Pancreas (tissue), 10 donors: ENCODE data around the gene HLA-DMB. TPM values are rescaled to one million over a fixed set of nuclear protein-coding genes. Genes with fewer than 3 reads are reported as not detected.

Experiments used
- ATAC-seq, 4 donors: fragments of 200-7000 bp; cut with Tn5 transposase; one replicate each; pipeline versions ENCODE4 v1.8.0 to v1.9.1; 2020; ENCODE audit warnings: mild to moderate bottlenecking in 4 of 4, moderate library complexity in 4 of 4
- DNase-seq, 6 donors: peaks; one replicate each; pipeline ENCODE4 v3.0.0-alpha.2; 2020
- FAIRE-seq: peaks from 2 replicates; lab custom pipeline; 2012; peaks lifted over from hg19 to GRCh38; lab: Jason Lieb, UNC
- H3K27ac ChIP-seq, 4 donors: fragments of 200-600 bp; sonication (generic); 1 replicate in 3 of 4; 2 replicates in 1 of 4; pipeline versions ENCODE4 v1.5.0 to v1.8.0; 2020
- H3K27me3 ChIP-seq, 4 donors: fragments of 200-600 bp; one replicate each; pipeline ENCODE4 v1.8.0; 2021
- H3K36me3 ChIP-seq, 3 donors: fragments of 200-600 bp; sonication (generic) in 1 of 3; one replicate each; pipeline versions ENCODE4 v1.5.0 to v1.8.0; 2020 to 2021
- H3K4me1 ChIP-seq, 3 donors: fragments of 200-600 bp; one replicate each; pipeline ENCODE4 v1.8.0; 2021
- H3K4me3 ChIP-seq, 4 donors: fragments of 200-600 bp; sonication (generic) in 2 of 4; one replicate each; pipeline versions ENCODE4 v1.5.0 to v1.8.0; 2020 to 2021
- H3K9me3 ChIP-seq, 4 donors: fragments of 200-600 bp; one replicate each; pipeline ENCODE4 v1.8.0; 2021
- WGBS, 2 donors: extraction: QIAGEN DNeasy Blood & Tissue Kit; methylation state at CpG; one replicate each; pipeline ENCODE4 v1.1.7; 2013; 5-methylcytosine and 5-hydroxymethylcytosine counted together
- intact Hi-C, 3 donors: fragments of 100-400 bp; cut with DNase I; formaldehyde crosslinking; loops; one replicate each; pipeline versions ENCODE4 v1.11.1 to v1.14.2; 2022
- polyA plus RNA-seq, 2 donors: library from polyadenylated mRNA; stranded (reverse); fragments of 200-250 nt; gene quantifications; one replicate each; pipeline ENCODE4 v1.2.3, GENCODE V29; 2013
- total RNA-seq, 6 donors: library from RNA; stranded (reverse); fragmentation: NEBNext Ultra II Directional in 4 of 6; extraction: Animal tissue kit (Norgen Biotek cat#: 25700) in 4 of 6; gene quantifications; one replicate each; pipeline versions ENCODE4 v1.2.1 to v1.2.4, GENCODE V29; 2021 to 2023
- TF ChIP-seq, protein P1 (sequence below), 4 donors: fragments of 200-600 bp; sonication (generic) in 3 of 4; IDR thresholded peaks; one replicate each; pipeline versions ENCODE4 v1.5.0 to v1.8.0; 2021; ENCODE audit warnings: antibody characterized with exemption in 4 of 4
- donor health status: healthy with polysubstance abuse.
- donor health status: DM: no; HTN: no; CAD: no; lungs with moderate emphysema.
- donor health status: DM: no; HTN: no; CAD: no.
- donor health status: control.
- donor health status: control.
- donor health status: Bipolar disorder and iron deficiency.
- donor health status: DM: yes; HTN: yes; CAD: no.
- donor health status: DM: no; HTN: no; CAD: no.
- donor health status: DM: no; HTN: no; CAD: no.
- donor health status: DM: yes; HTN: yes; CAD: no.

The HLA-DMB gene
- total and polyA plus RNA-seq, 8 donors: 1.9 to 42.6 (median 4.3) TPM

DNA sequence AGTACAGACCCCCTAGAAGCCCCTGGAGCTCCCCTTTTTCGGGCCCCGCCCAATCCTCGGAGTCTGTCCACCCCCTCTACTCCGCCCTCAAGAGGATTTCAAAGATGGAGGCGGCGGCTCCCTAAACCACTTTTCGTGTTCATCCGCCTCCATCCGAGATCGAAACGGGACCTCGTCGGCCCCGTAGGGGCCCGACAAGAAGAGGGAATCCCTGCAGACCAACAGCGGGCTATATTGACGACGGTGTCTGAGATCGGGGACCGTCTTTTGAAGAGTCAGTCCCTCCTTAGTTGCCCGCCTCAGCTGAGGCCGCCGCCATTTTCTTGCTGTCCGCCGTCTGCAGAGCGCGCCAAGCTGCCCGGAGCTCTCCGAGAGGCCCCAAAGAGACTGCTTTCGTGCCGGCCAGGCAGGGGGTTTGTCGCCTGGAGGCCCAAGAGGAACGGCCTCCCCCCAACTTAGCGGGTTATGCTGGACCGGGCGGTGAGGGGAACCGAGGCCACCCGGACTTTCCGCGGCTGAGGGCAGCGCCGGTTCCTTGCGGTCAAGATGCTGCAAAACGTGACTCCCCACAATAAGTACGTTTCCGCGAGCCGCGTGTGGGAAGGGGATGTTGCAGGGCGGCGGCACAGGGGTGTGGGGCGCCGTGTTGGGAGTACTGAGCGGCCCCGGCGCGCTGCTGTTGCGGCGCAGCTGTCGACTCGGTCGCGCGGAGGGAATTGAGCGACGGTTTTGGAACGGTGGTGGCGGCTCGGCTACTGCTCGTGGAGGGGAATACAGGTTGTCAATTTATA lies 31.7 kb upstream of the HLA-DMB start:
- Histone ChIP-seq H3K4me1 (peaks cover 7 to 24% (median 11%) of the 10 kb centered on the region in 3 donors), H3K27me3 (no peaks in the 10 kb centered on the region), H3K36me3 (peaks cover 17 to 39% (median 22%) of the 10 kb centered on the region in 3 donors), H3K4me3 (peak overlapping the region; percentile 87 to 98 (median 95)), H3K9me3 (no peaks in the 10 kb centered on the region), H3K27ac (peak overlapping the region; percentile 25 to 99 (median 64))
- intact Hi-C loops: no loop called here
- FAIRE-seq: no peak
- WGBS, 2 donors: 0% methylated on average over 70 of the region's 70 CpGs
- TF ChIP-seq, protein P1, sequence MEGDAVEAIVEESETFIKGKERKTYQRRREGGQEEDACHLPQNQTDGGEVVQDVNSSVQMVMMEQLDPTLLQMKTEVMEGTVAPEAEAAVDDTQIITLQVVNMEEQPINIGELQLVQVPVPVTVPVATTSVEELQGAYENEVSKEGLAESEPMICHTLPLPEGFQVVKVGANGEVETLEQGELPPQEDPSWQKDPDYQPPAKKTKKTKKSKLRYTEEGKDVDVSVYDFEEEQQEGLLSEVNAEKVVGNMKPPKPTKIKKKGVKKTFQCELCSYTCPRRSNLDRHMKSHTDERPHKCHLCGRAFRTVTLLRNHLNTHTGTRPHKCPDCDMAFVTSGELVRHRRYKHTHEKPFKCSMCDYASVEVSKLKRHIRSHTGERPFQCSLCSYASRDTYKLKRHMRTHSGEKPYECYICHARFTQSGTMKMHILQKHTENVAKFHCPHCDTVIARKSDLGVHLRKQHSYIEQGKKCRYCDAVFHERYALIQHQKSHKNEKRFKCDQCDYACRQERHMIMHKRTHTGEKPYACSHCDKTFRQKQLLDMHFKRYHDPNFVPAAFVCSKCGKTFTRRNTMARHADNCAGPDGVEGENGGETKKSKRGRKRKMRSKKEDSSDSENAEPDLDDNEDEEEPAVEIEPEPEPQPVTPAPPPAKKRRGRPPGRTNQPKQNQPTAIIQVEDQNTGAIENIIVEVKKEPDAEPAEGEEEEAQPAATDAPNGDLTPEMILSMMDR (IDR thresholded peaks at IDR 0.05): no peak
- ATAC-seq: peak; percentile 0 to 4 (median 0)
- DNase-seq: peak in 3 of 6 donors; percentile 71 to 88 (median 73)

DNA sequence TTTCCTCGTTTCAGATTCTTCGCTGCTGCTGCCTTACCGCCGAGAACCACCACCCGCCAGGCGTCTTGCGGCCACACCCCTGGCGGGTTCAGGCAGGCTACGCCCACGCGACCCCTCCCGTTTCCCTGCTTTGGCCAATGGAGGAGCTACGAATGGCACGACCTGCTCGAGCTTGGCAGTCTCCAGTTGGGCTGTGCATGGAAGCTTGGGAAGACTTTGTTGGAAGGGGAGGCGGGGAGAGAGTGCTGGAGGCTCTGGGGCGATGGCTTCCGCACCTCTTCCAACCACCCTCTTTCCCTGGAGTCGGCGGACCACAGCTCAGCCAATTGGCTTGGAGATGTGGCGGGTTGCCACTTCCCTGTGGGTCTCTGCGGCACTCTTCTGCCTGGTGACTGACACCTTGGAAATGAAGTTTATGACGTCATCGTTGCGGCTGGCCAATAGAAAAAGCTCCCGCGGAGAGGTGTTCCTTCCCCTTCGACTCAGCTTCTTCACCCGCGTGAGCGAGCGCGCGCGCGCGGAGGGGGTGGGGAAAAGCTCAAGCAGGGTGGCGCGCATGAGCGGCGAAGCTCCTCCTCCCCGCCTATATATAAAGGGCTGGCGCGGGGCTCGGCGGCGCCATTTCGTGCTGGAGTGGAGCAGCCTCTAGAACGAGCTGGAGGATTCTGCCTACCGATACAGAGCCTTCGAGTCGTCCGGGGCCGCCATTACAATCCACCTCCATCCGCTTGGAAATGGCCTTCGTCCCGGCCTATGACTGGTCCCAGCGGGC lies 30.9 kb upstream of the HLA-DMB start:
- peaks cover 13 to 31% (median 15%) of the 10 kb centered on the region in 3 donors for H3K36me3 ChIP-seq
- 0 to 1% methylated on average over 58 of the region's 58 CpGs for WGBS, 2 donors
- TF ChIP-seq, protein P1 (IDR thresholded peaks at IDR 0.05): no peak
- FAIRE-seq (peak; percentile 81), DNase-seq (peak; percentile 99 to 100 (median 100)), ATAC-seq (peak; percentile 46 to 60 (median 56))
- H3K4me1 ChIP-seq: peaks cover 10 to 22% (median 10%) of the 10 kb centered on the region in 3 donors
- H3K27ac ChIP-seq: peak overlapping the region; percentile 97 to 99 (median 99)
- H3K4me3 ChIP-seq: peak overlapping the region; percentile 95 to 98 (median 95)
- no peaks in the 10 kb centered on the region for H3K27me3 ChIP-seq
- intact Hi-C loops: no loop called here
- no peaks in the 10 kb centered on the region for H3K9me3 ChIP-seq

GRCh38 chr6:32971242-32971580 lies 30.4 kb upstream of the HLA-DMB start:
- no peaks in the 10 kb centered on the region for H3K9me3 ChIP-seq
- WGBS, 2 donors: 0% methylated on average over 15 of the region's 15 CpGs
- ATAC-seq (no peak), FAIRE-seq (no peak), DNase-seq (no peak)
- H3K27ac ChIP-seq: peak overlapping the region; percentile 97 to 99 (median 99)
- no peaks in the 10 kb centered on the region for H3K27me3 ChIP-seq
- intact Hi-C loops: no loop called here
- H3K4me1 ChIP-seq: peaks cover 10 to 22% (median 12%) of the 10 kb centered on the region in 3 donors
- peaks cover 8 to 26% (median 9%) of the 10 kb centered on the region in 3 donors for H3K36me3 ChIP-seq
- peak overlapping the region; percentile 60 to 98 (median 86) for H3K4me3 ChIP-seq
- TF ChIP-seq, protein P1 (IDR thresholded peaks at IDR 0.05): no peak

- peaks cover 2 to 20% (median 3%) of the 10 kb centered on the region in 3 donors for H3K36me3 ChIP-seq
- ATAC-seq: peak; percentile 33 to 55 (median 48)
- TF ChIP-seq, protein P1 (IDR thresholded peaks at IDR 0.05): no peak
- peak overlapping the region; percentile 60 to 98 (median 86) for H3K4me3 ChIP-seq
- WGBS, 2 donors: 1 to 3% methylated on average over 21 to 43 of the region's 43 CpGs
- peak; percentile 83 to 92 (median 90) for DNase-seq
- no peak for FAIRE-seq
- peak overlapping the region; percentile 97 to 99 (median 99) for H3K27ac ChIP-seq
- H3K4me1 ChIP-seq: peaks cover 10 to 22% (median 16%) of the 10 kb centered on the region in 3 donors
- intact Hi-C loops: no loop called here
- H3K9me3 ChIP-seq: no peaks in the 10 kb centered on the region
- no peaks in the 10 kb centered on the region for H3K27me3 ChIP-seq
Measured at GRCh38 chr6:32970413-32971241, 29.8 kb upstream of the HLA-DMB start.
